WERI-Rb-1 (cell line): ENCODE data around the gene GOSR2.
"Not testable (repeated sequence)": the region's sequence is repeated elsewhere in the genome, so short reads cannot be mapped to it uniquely, and the experiment has no call there.

Experiments used
- DNase-seq: peaks from one replicate; pipeline ENCODE4 v3.0.0-alpha.2; 2020
- H3K27ac ChIP-seq: fragments of 250-450 bp; sonication (Bioruptor Pico); 2 replicates; pipeline ENCODE4 v1.5.1; 2020; ENCODE audit warnings: mild to moderate bottlenecking, moderate library complexity
- H3K27me3 ChIP-seq: fragments of 250-450 bp; sonication (Bioruptor Pico); 2 replicates; pipeline ENCODE4 v1.5.1; 2021; ENCODE audit warnings: mild to moderate bottlenecking, low read depth, moderate library complexity; ENCODE audit not compliant: insufficient read depth, severe bottlenecking
- H3K36me3 ChIP-seq: fragments of 250-450 bp; sonication (Bioruptor Pico); 2 replicates; pipeline ENCODE4 v1.5.1; 2020; ENCODE audit warnings: mild to moderate bottlenecking, moderate library complexity
- H3K4me3 ChIP-seq: 2 replicates; pipeline ENCODE4 v1.5.1; 2011; ENCODE audit warnings: low read depth, mild to moderate bottlenecking, control low read depth, low read length
- H3K9me3 ChIP-seq: fragments of 250-450 bp; sonication (Bioruptor Pico); 2 replicates; pipeline ENCODE4 v1.5.1; 2021; ENCODE audit warnings: mild to moderate bottlenecking, moderate library complexity; ENCODE audit not compliant: severe bottlenecking
- CTCF ChIP-seq: IDR thresholded peaks from 2 replicates; pipeline ENCODE4 v1.5.1; 2011; ENCODE audit warnings: low read depth, mild to moderate bottlenecking, control low read depth, inconsistent platforms, low read length

GOSR2 gene

GRCh38 chr17:46983782-46984181 lies 60.8 kb downstream of the GOSR2 start:
- Histone ChIP-seq H3K9me3 (no peaks in the 10 kb centered on the region), H3K36me3 (no peaks in the 10 kb centered on the region), H3K27me3 (peaks cover 3% of the 10 kb centered on the region), H3K27ac (peak overlapping the region; percentile 63), H3K4me3 (no peak overlapping the region)
- no peak for TF ChIP-seq CTCF
- peak; percentile 32 for DNase-seq

GRCh38 chr17:46984341-46984740 lies 61.4 kb downstream of the GOSR2 start:
- peak; percentile 72 for DNase-seq
- Histone ChIP-seq H3K9me3 (no peaks in the 10 kb centered on the region), H3K36me3 (no peaks in the 10 kb centered on the region), H3K4me3 (no peak overlapping the region), H3K27ac (peak overlapping the region; percentile 63), H3K27me3 (peaks cover 3% of the 10 kb centered on the region)
- TF ChIP-seq CTCF = no peak

- Histone ChIP-seq H3K27ac (peak overlapping the region; percentile 63), H3K27me3 (no peaks in the 10 kb centered on the region), H3K9me3 (no peaks in the 10 kb centered on the region), H3K36me3 (no peaks in the 10 kb centered on the region), H3K4me3 (no peak overlapping the region)
- no peak for TF ChIP-seq CTCF
- no peak for DNase-seq
Observed at GRCh38 chr17:46984892-46985291, 61.9 kb downstream of the GOSR2 start.

- Histone ChIP-seq H3K4me3 (no peak overlapping the region), H3K27me3 (no peaks in the 10 kb centered on the region), H3K9me3 (no peaks in the 10 kb centered on the region), H3K36me3 (no peaks in the 10 kb centered on the region), H3K27ac (no peak overlapping the region)
- TF ChIP-seq CTCF = no peak
- DNase-seq = no peak
Observed at GRCh38 chr17:46986366-46986765, 63.4 kb downstream of the GOSR2 start.

- not testable (repeated sequence) for H3K4me3 ChIP-seq, H3K36me3 ChIP-seq
Observed at GRCh38 chr17:46987927-46988326, 65.0 kb downstream of the GOSR2 start.

GRCh38 chr17:46989637-46990431 lies 66.9 kb downstream of the GOSR2 start:
- H3K27ac ChIP-seq = no peak overlapping the region
- H3K4me3 ChIP-seq = no peak overlapping the region
- no peak for TF ChIP-seq CTCF
- H3K27me3 ChIP-seq = no peaks in the 10 kb centered on the region
- DNase-seq = no peak
- no peaks in the 10 kb centered on the region for H3K36me3 ChIP-seq
- peaks cover 5% of the 10 kb centered on the region for H3K9me3 ChIP-seq

More at GRCh38 chr17:46987927-46988326, 65.0 kb downstream of the GOSR2 start:
- not testable (repeated sequence) for H3K27ac ChIP-seq, H3K27me3 ChIP-seq, DNase-seq, H3K9me3 ChIP-seq
